Kidney epithelial cell (primary cell): ENCODE results near the gene GET3. TPM values are rescaled to one million over a fixed set of nuclear protein-coding genes. Genes with fewer than 3 reads are reported as not detected.
A peak's percentile ranks its signal among the peaks of the same experiment; 100 is the strongest.

Experiments used
- DNase-seq: peaks from one replicate; pipeline ENCODE4 v3.0.0-alpha.2; 2010; ENCODE audit warnings: low read depth
- H3K27me3 ChIP-seq: 2 replicates; pipeline ENCODE4 v1.6.0; 2011; ENCODE audit warnings: low read length; ENCODE audit not compliant: control insufficient read depth, insufficient read depth
- H3K36me3 ChIP-seq: 2 replicates; pipeline ENCODE4 v1.5.1; 2011; ENCODE audit warnings: low read length; ENCODE audit not compliant: control insufficient read depth, insufficient read depth
- H3K4me3 ChIP-seq: 2 replicates; pipeline ENCODE4 v1.5.1; 2011; ENCODE audit warnings: low read depth, mild to moderate bottlenecking, control low read depth, low read length
- CTCF ChIP-seq: IDR thresholded peaks from 2 replicates; pipeline ENCODE4 v1.5.1; 2011; ENCODE audit warnings: mild to moderate bottlenecking, moderate library complexity, low read length, control low read depth, inconsistent platforms; ENCODE audit not compliant: insufficient read depth, poor library complexity, severe bottlenecking
- total RNA-seq: library from RNA; depleted of rRNA; stranded (reverse); fragments of >200 nt; gene quantifications from 2 replicates; pipeline ENCODE4 v1.2.3, GENCODE V29; 2015

The GET3 gene
- total RNA-seq, 1 donor from 2014 or later = 146 TPM

GRCh38 chr19:12752056-12752781, 14.9 kb downstream of the GET3 start:
- Histone ChIP-seq H3K4me3 (no peak overlapping the region), H3K27me3 (peaks cover 31% of the 10 kb centered on the region), H3K36me3 (peaks cover 1% of the 10 kb centered on the region)
- TF ChIP-seq CTCF = no peak
- no peak for DNase-seq

GRCh38 chr19:12754465-12755196, 17.3 kb downstream of the GET3 start:
- H3K4me3 ChIP-seq = no peak overlapping the region
- H3K36me3 ChIP-seq = no peaks in the 10 kb centered on the region
- no peak for TF ChIP-seq CTCF
- peaks cover 31% of the 10 kb centered on the region for H3K27me3 ChIP-seq
- DNase-seq = no peak

- TF ChIP-seq CTCF = no peak
- no peak for DNase-seq
- Histone ChIP-seq H3K27me3 (peaks cover 18% of the 10 kb centered on the region), H3K4me3 (no peak overlapping the region), H3K36me3 (no peaks in the 10 kb centered on the region)
Observed at GRCh38 chr19:12756150-12756883, 19.0 kb downstream of the GET3 start.

- Histone ChIP-seq H3K27me3 (peaks cover 6% of the 10 kb centered on the region), H3K36me3 (no peaks in the 10 kb centered on the region), H3K4me3 (peak overlapping the region; percentile 6)
- TF ChIP-seq CTCF = peak; percentile 67
- no peak for DNase-seq
Observed at GRCh38 chr19:12757544-12758274, 20.4 kb downstream of the GET3 start.

- peaks cover 2% of the 10 kb centered on the region for H3K36me3 ChIP-seq
- no peak for TF ChIP-seq CTCF
- DNase-seq = no peak
- H3K27me3 ChIP-seq = peaks cover 2% of the 10 kb centered on the region
- H3K4me3 ChIP-seq = no peak overlapping the region
Observed at GRCh38 chr19:12759686-12760085, 22.4 kb downstream of the GET3 start.
